HT-29 (cell line): Measurements from ENCODE around the gene GGCT. TPM values are rescaled to one million over a fixed set of nuclear protein-coding genes. Genes with fewer than 3 reads are reported as not detected.
A peak's percentile ranks its signal among the peaks of the same experiment; 100 is the strongest.

ENCODE experiments used
- DNase-seq: peaks from one replicate; pipeline ENCODE4 v3.0.0-alpha.2; 2015; ENCODE audit warnings: low spot score
- total RNA-seq: library from RNA; depleted of rRNA; stranded (reverse); fragments of >200 nt; shearing (Covaris generic); gene quantifications from 2 replicates; pipeline ENCODE4 v1.2.3, GENCODE V29; 2014; rRNA removed

The GGCT gene
- total RNA-seq, 1 experiment from 2014 or later = 123 TPM

DNA sequence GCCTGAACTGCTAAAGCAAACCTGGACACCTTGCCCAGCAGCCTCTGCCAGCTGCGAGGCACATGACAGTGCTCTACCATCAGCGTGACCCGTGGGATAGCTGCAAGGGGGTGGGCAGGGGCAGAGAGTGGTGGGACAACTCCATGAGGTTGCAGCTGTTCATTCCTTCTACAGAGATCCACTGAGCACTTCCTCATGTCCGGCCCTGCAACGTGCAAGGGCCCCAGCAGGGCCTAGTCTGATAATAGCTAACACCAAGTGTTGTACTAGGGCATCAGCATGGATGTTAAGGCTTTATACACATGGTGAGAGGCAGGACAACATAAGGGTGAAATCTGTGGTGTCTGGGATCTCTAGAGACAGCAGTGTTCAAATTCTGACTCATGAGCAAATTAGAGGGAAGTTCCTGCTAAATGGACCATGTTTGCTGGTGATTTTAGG lies 40.4 kb downstream of the GGCT start:
- no peak for DNase-seq

DNA sequence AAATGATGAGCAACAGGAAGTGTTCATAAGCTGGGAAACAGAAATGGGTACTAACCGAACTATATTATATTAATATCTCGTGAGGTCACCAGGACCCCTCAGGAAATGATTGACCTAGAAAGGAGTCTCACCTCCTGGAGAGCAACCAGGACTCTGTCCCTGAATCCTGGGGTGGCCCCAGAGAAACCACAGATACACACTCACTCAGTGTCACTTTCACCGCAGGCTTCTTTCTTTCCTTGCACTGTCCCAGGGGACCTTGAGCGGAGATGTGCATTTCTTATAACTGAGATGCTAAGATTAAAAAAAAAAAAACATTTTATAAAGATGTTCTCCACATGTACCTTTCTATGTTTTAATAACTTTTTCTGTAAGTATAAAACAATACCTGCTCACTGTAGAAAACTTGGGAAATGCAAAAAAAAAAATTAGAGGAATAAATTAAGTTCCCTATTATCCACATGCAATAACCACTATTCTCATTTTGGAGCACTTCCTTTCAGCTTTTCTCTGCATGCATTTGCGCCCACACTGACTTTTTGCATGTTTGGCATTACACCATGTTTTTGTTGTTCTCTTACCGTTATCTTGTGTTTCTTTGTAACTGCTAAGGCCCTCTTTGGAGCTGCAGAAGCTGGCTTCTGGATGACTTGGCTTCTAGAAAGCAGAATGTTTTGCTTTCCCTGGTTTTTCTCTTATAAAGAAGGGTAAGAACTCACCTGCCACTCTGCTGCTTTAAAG lies 41.1 kb downstream of the GGCT start:
- no peak for DNase-seq

DNA sequence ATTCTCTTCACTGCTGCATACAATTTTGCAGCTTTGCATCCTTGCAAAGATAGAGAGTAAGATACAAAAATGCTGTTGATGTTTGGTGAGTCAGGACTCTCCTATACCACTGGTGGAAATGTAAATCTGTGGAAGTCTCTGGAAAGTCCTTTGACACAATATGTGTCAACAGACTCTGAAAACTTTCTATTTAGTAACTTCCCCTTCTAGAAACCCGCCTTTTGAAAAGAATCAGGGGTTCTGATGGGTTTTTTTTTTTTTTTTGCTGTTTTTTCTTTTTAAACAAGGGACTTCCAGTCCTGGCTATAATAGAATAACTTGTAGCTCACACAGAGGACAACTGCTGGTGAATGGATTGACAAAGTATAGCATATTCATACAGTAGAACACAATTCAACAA lies 42.5 kb downstream of the GGCT start:
- no peak for DNase-seq

DNA sequence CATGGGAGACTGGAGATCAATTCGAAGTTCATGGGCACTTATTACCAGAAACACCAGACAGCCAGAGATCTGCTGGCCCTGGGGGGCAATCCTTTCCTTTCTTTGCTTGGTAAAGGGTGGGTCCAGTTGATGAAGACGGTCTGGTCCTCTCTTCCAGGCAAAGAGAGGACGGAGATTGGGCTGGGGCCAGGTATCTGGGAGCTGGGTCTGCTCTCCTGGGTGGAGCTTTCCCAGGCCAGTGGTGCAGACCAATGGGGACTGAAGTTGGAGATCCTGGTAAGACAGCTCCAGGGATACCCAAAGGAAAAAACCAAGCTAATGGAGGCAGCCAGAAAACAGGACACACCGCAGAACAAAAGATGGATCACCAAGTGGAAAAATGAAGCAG lies 44.4 kb downstream of the GGCT start:
- DNase-seq = no peak

DNA sequence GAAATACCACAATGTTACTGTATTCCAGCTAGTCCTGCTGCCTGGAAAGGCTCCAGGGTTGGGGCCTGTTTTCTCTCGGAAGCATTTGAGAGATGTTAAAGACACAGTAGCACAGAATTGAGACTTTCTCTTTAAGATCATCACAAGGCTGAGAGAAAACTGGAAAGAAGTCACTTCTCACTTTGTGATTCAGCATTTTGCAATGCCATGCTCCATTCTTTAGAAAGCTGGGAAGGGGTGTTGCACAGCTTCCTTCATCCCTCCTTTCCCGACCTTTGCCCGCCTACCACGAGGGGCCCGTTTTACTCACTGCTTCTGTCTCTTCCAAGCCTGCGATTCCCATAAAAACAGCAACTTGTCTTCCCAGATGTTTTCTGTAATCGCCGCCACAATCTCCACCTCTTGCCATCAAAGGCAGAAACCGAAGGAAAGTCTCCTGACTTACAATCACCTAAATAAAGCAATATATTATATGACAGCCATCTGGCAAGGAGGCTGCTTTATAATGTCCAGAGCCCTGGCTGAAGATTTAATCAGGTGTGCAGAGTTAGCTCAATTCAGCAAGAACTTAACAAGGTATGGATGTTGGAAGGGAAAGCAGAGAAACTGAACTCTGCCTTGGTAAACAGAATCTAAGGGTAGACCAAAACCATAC lies 44.9 kb downstream of the GGCT start:
- peak; percentile 69 for DNase-seq

DNA sequence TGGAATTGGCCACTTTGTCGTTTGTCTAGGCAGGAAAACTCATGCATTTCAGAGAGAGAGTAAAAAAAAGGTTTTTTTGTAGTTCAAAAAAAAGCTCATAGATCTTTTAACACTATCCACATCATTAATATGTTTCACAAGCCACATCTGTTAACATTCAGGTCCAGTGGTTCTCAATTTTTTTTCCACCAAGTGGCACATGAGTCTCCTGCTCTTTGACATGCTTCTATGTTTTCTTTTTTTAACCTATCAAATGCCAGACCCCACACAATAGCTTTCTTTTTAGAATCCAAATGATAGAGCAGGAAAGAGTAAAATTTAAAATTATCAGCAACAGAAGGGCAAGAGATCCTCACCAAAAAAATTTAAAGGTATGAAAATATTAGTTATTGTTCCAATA lies 46.3 kb downstream of the GGCT start:
- DNase-seq = no peak

DNA sequence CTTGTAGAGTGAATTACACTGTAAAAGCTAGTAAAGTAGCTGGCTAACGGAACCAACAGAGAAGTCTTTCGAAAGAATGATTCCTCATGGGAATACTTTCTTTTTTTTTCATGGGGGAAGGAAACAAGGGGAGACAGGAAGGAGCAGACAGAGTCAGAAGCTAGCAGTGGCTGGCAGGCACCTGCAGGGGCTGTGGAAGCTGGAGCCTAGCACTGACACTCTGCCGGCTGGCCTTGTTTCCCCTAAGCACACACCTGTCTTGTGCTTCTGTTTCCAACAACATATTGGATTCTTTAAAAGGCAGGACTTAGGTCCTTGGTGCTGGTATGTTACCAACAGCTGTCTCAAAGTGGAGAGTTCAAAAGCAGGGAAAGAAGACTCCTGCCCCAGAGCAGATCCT lies 50.7 kb downstream of the GGCT start:
- DNase-seq = no peak

DNA sequence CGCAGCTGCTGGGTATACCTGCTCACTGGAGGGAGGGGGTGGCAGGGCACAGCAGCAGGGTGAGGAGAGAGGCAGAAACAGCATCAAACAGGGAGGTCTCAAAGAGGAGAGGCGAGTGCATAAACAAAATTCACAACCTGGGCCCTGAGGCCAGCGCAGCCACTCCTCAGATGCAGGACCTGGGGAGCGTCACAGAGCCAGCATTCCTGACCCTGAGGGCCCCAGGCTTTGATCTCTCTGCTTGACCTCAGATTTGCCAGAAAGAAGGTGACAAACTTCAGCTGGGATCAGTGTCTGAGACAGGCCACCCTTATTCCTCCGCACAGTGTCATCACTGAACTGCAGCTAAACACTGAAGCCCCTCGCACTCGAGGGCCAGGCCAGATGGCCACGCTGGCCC lies 51.6 kb downstream of the GGCT start:
- DNase-seq = no peak

DNA sequence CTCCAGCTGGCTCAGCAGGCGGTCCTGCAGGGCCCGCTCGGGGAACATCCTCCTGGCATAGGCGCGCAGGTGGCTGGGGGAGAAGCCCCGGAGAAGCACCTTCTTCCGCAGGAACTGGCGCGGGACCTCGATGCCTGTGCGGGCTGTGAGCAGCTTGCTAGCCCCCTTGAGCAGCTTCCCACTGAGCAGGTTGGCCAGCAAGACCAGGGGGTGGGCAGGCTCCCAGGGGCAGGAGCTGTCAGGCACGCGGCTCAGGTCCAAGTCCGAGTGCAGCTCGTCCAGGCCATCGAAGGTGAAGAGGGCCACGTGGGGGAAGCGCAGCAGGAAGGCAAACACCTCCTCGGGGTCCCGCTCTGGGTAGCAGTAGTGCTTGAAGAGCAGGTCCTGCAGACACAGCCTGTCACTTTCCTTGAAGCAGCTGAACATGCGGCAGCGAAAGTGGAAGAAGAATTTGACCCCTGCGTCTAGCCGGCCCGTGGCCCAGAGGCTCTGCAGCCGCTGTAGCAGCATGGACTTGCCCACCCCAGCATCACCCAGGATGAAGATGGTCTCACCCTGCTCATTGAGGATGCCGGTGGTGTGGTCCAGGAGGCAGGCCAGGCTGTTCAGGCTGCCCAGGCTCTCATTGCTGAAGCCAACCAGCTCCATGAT lies 52.2 kb downstream of the GGCT start:
- DNase-seq = no peak

DNA sequence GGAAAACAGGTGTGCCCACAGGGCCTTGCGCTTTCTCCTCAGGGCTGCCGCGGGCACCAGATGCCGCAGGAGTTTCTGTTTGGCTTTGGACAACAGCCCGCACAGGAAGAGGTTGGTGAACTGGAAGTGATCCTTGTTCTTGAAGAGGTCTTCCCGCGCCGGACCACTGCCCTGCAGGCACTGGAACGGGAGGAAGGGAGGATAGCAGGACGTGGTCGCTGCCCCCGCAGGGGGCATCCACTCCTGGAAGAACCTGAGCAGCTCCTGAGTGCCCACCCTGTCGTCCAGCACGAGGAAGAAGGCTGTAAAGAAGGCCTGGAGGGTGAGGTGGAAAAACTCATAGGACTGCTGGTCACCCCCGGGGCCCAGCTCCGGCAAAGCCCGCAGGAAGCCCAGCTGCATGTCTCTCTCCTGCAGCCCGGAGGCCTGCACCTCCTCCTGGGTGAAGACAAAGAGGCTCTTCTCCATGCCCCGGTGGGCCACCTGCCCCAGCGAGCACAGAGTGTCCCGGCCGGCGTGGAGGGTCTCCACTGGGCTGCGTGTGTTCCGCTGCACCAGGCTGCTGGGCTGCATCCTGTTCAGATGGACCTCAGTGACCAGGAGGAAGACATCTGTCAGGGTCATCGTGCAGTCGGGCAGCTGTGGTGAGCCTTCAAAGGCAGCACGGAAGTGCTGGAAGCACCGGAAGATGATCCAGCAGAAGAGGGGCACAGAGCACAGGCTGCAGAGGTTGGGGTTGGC lies 52.9 kb downstream of the GGCT start:
- DNase-seq = no peak

DNA sequence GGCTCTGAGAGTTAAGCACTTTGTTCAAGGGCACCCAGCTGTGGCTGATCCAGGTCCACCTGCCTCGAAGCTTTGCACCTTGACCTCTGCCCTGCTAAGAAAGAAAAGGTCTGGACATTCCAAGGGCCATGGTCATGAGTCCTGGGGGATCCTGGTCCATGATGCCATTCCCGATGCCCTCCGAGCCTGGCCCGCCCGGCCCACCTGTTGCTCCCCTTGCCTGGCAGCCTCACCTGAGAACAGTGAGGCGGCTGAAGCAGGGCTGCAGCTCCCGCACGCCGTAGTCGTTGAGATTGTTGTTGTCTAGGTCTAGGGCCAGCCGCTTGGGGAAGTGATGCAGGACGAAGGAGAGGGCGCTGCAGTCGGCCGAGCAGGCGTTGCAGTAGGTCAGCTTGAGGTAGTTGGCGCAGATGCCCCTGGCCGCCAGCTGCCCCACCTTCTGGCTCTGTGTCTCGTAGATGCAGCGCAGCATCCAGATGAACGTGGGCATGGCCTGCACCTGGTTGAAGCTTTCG lies 53.6 kb downstream of the GGCT start:
- no peak for DNase-seq

DNA sequence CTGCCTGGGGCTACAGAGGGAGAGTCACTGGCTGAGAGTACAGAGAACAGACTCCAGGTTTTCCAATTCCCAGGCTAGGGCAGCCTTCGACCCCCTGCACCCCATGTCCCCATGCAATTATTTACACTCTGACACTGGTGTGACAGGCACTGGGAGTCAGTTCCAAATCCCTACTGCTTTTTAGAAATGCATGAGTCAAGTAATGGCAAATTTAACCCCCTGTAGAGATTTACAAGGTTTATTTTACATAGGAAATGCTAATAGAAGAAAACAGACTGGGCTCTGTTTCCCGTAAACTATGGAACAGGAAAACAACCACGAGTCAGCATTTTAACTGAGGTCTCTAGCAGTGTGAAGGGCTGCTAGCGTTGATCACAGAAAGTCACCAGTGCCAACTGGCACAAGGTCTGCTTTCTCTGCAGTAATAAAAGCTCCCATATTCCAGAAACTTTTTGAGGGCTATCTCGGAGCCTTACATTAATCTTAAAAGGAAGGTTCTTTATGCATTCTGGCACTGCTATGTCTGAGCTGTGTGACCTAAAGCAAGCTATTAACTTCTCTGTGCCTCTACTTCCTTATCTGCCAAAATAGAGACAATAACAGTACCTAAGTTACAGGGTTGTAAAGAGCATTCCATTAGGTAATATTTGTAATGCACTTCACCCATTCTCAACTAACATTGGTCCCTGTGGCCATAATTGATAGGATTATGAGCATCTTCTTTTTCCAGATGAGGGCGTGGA lies 54.2 kb downstream of the GGCT start:
- DNase-seq = no peak

DNA sequence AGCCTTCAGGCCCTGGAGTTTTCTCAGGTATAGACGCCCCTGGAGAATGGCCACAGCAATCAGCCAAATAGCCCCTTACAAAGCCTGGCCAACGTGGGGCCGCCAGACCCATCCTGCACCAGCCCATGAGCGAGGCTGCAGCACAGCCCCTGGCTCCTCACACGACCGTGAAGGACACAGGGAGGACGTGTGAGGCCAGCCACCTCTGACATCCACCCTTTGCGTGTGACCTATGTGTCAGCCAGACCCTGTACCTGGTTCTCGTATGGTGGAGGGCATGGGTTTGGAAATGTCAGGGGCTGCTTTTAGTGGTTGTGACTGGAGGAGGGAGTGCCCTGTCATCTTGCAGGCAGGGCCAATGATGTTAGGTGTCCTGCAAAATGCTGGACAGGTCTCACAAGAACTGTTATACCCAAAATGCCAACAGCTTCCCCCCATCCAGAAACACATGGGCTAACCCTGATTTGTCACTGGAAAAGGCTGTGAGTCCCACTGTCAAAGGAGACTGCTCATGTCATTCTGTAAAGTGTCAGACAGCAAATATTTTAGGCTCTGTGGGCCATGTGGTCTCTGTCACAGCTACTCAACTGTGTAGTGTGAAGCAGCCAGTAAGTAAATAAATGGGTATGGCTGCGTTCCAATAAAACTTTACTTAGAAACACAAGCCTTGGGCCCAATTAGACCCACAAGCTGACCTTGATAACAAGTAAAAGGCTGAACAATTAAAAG lies 56.0 kb downstream of the GGCT start:
- no peak for DNase-seq

DNA sequence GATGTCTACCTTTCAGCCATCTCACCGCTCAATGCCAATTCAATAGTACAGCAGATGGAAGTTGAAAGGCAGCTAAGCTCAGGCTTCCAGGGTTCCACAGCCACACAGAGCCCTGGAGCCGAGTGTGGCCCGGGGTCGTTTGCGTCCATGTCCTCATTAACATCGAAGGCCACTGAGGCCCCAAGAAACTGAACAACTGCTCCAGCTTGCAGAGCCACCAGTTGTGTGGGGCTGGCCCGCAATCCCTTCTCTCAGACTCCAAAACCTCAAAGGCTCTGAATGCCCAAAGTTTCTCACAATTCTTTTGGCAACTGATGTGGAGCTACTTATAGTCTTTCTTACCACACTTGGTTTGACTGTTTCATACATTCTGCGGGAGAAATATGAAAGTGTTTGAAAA lies 57.2 kb downstream of the GGCT start:
- no peak for DNase-seq

Other genes with a start within 250 kb of the GGCT start
- 37.5 and 38.5 TPM in 2 replicates for gene ZNRF2, start 220.2 kb downstream of the GGCT start, total RNA-seq
- 5.5 and 6.2 TPM in 2 replicates for gene NOD1, start 26.0 kb downstream of the GGCT start, total RNA-seq
- gene GARS1, start 90.0 kb upstream of the GGCT start, total RNA-seq = 140 and 145 TPM in 2 replicates
- not detected in 2 replicates for gene CRHR2, start 177.6 kb upstream of the GGCT start, total RNA-seq
- gene INMT, start 247.3 kb upstream of the GGCT start, total RNA-seq = not detected in 2 replicates